Uterus (tissue), 4 donors: ENCODE measurements around the gene CDC42BPA. TPM values are rescaled to one million over a fixed set of nuclear protein-coding genes. Genes with fewer than 3 reads are reported as not detected.
A peak's percentile ranks its signal among the peaks of the same experiment; 100 is the strongest.

Experiments
- DNase-seq, 2 donors: peaks; one replicate each; pipeline ENCODE4 v3.0.0-alpha.2; 2019 to 2020
- H3K27ac ChIP-seq, 2 donors: fragments of 200-600 bp; sonication (generic); 1 replicate in 1 of 2; 2 replicates in 1 of 2; pipeline ENCODE4 v1.5.1; 2016 to 2018
- H3K27me3 ChIP-seq, 2 donors: fragments of 200-600 bp; sonication (generic); one replicate each; pipeline ENCODE4 v1.5.1; 2018 to 2019; ENCODE audit warnings: control low read depth in 1 of 2
- H3K36me3 ChIP-seq, 2 donors: fragments of 200-600 bp; sonication (generic); one replicate each; pipeline ENCODE4 v1.5.1; 2019; ENCODE audit warnings: control low read depth in 1 of 2
- H3K4me1 ChIP-seq, 2 donors: fragments of 200-600 bp; sonication (generic); one replicate each; pipeline ENCODE4 v1.5.1; 2018 to 2019; ENCODE audit warnings: control low read depth in 1 of 2
- H3K4me3 ChIP-seq, 2 donors: fragments of 200-600 bp; sonication (generic); 1 replicate in 1 of 2; 2 replicates in 1 of 2; pipeline ENCODE4 v1.5.1; 2018 to 2019; ENCODE audit warnings: mild to moderate bottlenecking in 1 of 2
- H3K9me3 ChIP-seq, 2 donors: fragments of 200-600 bp; sonication (generic); one replicate each; pipeline ENCODE4 v1.5.1; 2019; ENCODE audit warnings: control low read depth in 1 of 2
- POLR2A ChIP-seq, 2 donors: fragments of 450-650 bp; IDR thresholded peaks; one replicate each; pipeline ENCODE4 v1.6.1; 2016; ENCODE audit warnings: antibody characterized with exemption in 2 of 2, mild to moderate bottlenecking in 1 of 2, moderate library complexity in 1 of 2
- intact Hi-C: fragments of 100-400 bp; cut with DNase I; formaldehyde crosslinking; loops from one replicate; pipeline ENCODE4 v1.15.1; 2023; ENCODE audit warnings: low total_unique reads
- total RNA-seq, 4 donors: library from RNA; depleted of rRNA in 3 of 4; stranded (reverse); fragments of >200 nt in 3 of 4; gene quantifications; one replicate each; pipeline versions ENCODE4 v1.1.0 to v1.2.4, GENCODE V29; 2014 to 2023
- TF ChIP-seq, protein P1 (sequence below), 4 experiments: fragments of 200-600 bp in 2 of 4; fragments of 450-650 bp in 2 of 4; sonication (generic) in 2 of 4; IDR thresholded peaks; one replicate each; pipeline ENCODE4 v1.5.1; 2016 to 2019; ENCODE audit warnings: antibody characterized with exemption in 4 of 4, mild to moderate bottlenecking in 2 of 4, moderate library complexity in 1 of 4
- donor health status: DM: yes; HTN: yes; CAD: no.

CDC42BPA gene
- total RNA-seq, 4 donors from 2014 or later = 32.9 to 116 (median 55.2) TPM

DNA sequence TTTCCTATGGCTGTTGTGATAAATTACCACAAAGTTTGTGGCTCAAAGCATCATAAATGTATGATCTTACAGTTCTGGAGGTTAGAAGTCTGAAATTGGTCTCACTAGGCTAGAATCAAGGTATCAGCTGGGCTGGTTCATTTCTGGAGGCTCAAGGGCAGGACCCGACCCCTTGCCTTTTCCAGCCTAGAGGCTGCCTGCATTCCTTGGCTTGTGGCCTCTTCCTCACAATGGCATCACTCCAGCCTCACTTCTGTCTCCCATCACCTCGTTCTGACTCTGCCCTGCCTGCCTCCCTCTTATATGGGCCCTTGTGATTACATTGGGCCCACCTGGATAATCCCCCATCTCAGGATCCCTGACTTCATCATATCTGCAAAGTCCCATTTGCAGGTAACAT lies 370.2 kb downstream of the CDC42BPA start:
- intact Hi-C loops = no loop called here
- TF ChIP-seq, protein P1, sequence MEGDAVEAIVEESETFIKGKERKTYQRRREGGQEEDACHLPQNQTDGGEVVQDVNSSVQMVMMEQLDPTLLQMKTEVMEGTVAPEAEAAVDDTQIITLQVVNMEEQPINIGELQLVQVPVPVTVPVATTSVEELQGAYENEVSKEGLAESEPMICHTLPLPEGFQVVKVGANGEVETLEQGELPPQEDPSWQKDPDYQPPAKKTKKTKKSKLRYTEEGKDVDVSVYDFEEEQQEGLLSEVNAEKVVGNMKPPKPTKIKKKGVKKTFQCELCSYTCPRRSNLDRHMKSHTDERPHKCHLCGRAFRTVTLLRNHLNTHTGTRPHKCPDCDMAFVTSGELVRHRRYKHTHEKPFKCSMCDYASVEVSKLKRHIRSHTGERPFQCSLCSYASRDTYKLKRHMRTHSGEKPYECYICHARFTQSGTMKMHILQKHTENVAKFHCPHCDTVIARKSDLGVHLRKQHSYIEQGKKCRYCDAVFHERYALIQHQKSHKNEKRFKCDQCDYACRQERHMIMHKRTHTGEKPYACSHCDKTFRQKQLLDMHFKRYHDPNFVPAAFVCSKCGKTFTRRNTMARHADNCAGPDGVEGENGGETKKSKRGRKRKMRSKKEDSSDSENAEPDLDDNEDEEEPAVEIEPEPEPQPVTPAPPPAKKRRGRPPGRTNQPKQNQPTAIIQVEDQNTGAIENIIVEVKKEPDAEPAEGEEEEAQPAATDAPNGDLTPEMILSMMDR (IDR thresholded peaks at IDR 0.05) = no peak
- TF ChIP-seq POLR2A (IDR thresholded peaks at IDR 0.05) = no peak
- Histone ChIP-seq H3K36me3 (no peaks in the 10 kb centered on the region), H3K27me3 (no peaks in the 10 kb centered on the region), H3K4me3 (no peak overlapping the region), H3K4me1 (peaks cover 0 to 4% of the 10 kb centered on the region in 2 donors), H3K27ac (no peak overlapping the region), H3K9me3 (no peaks in the 10 kb centered on the region)
- no peak for DNase-seq

DNA sequence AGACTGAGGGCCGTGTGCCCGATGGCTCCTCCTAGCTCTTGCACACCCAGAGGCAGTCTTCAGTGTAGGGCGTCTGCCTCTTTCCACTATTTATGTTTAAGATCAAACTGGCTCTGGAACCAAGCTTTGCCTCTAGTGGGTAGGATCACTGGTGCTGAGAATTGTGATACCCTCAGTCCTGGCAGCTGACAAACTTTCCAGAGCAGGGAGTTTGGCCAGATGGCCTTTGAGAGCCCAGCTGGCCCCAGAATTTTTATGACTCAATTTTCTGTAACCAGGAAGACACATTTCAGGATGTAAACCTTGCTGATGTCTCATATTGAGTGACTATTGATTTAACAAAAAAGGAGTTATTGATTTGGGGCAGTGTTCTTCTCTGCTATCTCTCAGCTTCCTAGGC lies 371.5 kb downstream of the CDC42BPA start:
- no peak overlapping the region for H3K27ac ChIP-seq
- H3K36me3 ChIP-seq = no peaks in the 10 kb centered on the region
- no peaks in the 10 kb centered on the region for H3K27me3 ChIP-seq
- DNase-seq = no peak
- no peak overlapping the region for H3K4me3 ChIP-seq
- peaks cover 3 to 4% of the 10 kb centered on the region in 2 donors for H3K4me1 ChIP-seq
- intact Hi-C loops = no loop called here
- TF ChIP-seq, protein P1 (IDR thresholded peaks at IDR 0.05) = no peak
- no peak for TF ChIP-seq POLR2A (IDR thresholded peaks at IDR 0.05)
- no peaks in the 10 kb centered on the region for H3K9me3 ChIP-seq

DNA sequence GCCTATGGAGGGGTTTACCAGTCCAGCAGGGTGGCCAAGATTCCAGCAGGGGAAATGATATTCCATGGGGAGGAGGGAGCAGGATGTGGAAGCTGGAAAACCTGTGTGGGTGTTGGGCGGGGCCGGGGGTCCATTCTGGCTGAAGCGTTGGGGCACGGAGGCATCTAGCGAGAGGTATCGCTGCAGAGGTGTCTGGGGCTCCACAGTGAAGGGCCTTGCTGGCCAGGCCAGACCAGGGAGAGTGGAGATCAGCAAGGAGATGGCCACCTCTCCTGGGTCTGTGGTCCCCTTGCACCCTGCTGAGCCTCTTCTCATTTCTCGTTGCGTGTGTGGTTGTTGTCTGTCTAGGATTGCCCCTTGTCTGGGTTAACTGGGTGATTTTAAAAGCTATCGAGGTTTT lies 372.0 kb downstream of the CDC42BPA start:
- intact Hi-C loops = no loop called here
- H3K4me1 ChIP-seq = peaks cover 3 to 4% of the 10 kb centered on the region in 2 donors
- H3K9me3 ChIP-seq = no peaks in the 10 kb centered on the region
- no peaks in the 10 kb centered on the region for H3K36me3 ChIP-seq
- no peak for TF ChIP-seq POLR2A (IDR thresholded peaks at IDR 0.05)
- TF ChIP-seq, protein P1 (IDR thresholded peaks at IDR 0.05) = no peak
- DNase-seq = no peak
- H3K27me3 ChIP-seq = no peaks in the 10 kb centered on the region
- no peak overlapping the region for H3K4me3 ChIP-seq
- H3K27ac ChIP-seq = peak overlapping the region in 1 of 2 donors; percentile 11

DNA sequence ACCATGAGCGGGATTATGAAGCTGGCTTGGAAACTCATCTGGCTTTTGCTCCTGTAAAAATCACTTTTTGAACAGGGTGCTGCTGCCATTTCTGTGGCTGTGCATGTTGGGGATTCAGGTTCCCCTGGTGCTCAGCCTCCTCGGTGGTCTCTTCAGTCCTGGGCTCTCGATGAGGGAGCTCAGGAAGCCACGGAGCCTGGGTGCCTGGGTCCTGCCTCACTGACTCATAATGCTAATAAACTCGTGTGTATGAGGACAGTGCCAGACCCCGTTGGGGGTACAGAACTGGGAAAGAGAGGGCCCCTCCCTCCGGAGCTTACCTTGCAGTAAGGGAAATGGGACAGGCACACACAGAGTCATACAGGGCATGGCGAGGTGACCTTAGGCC lies 372.4 kb downstream of the CDC42BPA start:
- intact Hi-C loops = no loop called here
- peaks cover 3 to 4% of the 10 kb centered on the region in 2 donors for H3K4me1 ChIP-seq

DNA sequence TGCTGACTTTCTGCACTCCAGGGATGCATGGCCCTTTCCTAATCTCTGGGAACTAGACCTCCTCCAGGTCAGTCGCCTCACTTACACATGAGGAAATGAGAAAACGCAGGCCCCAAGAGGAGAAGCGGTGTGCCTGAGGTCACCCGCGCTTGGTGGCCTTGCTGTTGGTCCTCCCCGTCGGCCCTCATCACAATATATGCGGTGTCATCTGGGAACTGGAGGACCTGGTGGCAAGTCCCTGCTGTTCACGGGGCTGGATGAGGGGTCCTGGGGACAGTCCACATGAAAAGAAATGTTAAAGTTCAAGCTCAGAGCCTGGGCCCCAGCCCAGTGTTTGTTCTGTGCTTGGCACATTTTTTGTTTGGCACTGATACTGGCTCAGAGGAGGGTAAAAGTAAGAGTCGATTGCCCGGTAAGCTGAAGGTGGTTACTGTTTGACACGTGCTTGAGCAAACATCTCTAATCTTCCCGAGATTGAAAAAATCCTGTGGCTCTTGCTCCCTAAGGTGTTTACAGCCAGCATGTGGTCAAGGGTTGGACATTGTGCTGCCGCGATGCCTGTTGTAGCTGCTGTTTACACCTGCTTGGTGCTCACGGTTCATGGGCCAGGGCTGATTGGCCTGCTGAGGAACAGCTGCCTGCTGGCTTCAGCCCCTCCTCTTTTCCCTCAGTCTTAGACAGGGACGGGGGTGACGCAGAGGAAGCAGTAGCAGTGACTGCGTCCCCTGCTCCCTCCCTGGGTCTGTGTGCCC lies 373.0 kb downstream of the CDC42BPA start:
- peak overlapping the region; percentile 14 to 16 for H3K27ac ChIP-seq
- no peaks in the 10 kb centered on the region for H3K9me3 ChIP-seq
- peaks cover 3 to 4% of the 10 kb centered on the region in 2 donors for H3K4me1 ChIP-seq
- TF ChIP-seq POLR2A (IDR thresholded peaks at IDR 0.05) = no peak
- TF ChIP-seq, protein P1 (IDR thresholded peaks at IDR 0.05) = no peak
- intact Hi-C loops = no loop called here
- H3K4me3 ChIP-seq = no peak overlapping the region
- no peaks in the 10 kb centered on the region for H3K36me3 ChIP-seq
- DNase-seq = no peak
- no peaks in the 10 kb centered on the region for H3K27me3 ChIP-seq

More for the DNA sequence above, 372.4 kb downstream of the CDC42BPA start:
- Histone ChIP-seq H3K27me3 (no peaks in the 10 kb centered on the region), H3K36me3 (no peaks in the 10 kb centered on the region), H3K9me3 (no peaks in the 10 kb centered on the region), H3K4me3 (no peak overlapping the region), H3K27ac (peak overlapping the region; percentile 11 to 14)
- no peak for DNase-seq
- no peak for TF ChIP-seq POLR2A (IDR thresholded peaks at IDR 0.05)
- TF ChIP-seq, protein P1 (IDR thresholded peaks at IDR 0.05) = no peak
